ENCODE results near the gene CCR2. TPM values are rescaled to one million over a fixed set of nuclear protein-coding genes. Genes with fewer than 3 reads are reported as not detected.

The CCR2 gene
- total RNA-seq, 1 donor from 2014 or later: not detected

DNA sequence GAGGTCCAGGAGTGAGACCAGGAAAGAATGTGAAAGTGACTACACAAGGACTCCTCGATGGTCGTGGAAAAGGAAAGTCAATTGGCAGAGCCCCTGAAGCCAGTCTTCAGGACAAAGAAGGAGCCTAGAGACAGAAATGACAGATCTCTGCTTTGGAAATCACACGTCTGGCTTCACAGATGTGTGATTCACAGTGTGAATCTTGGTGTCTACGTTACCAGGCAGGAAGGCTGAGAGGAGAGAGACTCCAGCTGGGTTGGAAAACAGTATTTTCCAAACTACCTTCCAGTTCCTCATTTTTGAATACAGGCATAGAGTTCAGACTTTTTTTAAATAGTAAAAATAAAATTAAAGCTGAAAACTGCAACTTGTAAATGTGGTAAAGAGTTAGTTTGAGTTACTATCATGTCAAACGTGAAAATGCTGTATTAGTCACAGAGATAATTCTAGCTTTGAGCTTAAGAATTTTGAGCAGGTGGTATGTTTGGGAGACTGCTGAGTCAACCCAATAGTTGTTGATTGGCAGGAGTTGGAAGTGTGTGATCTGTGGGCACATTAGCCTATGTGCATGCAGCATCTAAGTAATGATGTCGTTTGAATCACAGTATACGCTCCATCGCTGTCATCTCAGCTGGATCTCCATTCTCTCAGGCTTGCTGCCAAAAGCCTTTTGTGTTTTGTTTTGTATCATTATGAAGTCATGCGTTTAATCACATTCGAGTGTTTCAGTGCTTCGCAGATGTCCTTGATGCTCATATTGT lies 6.0 kb downstream of the CCR2 start:
- Mint-ChIP-seq H3K27ac (no peak overlapping the region), H3K27me3 (ENCODE audit: low read depth) (peaks cover 62% of the 10 kb centered on the region), H3K4me3 (no peak overlapping the region), H3K9me3 (no peaks in the 10 kb centered on the region), H3K4me1 (no peaks in the 10 kb centered on the region), H3K36me3 (no peaks in the 10 kb centered on the region)
- TF ChIP-seq, protein P1, sequence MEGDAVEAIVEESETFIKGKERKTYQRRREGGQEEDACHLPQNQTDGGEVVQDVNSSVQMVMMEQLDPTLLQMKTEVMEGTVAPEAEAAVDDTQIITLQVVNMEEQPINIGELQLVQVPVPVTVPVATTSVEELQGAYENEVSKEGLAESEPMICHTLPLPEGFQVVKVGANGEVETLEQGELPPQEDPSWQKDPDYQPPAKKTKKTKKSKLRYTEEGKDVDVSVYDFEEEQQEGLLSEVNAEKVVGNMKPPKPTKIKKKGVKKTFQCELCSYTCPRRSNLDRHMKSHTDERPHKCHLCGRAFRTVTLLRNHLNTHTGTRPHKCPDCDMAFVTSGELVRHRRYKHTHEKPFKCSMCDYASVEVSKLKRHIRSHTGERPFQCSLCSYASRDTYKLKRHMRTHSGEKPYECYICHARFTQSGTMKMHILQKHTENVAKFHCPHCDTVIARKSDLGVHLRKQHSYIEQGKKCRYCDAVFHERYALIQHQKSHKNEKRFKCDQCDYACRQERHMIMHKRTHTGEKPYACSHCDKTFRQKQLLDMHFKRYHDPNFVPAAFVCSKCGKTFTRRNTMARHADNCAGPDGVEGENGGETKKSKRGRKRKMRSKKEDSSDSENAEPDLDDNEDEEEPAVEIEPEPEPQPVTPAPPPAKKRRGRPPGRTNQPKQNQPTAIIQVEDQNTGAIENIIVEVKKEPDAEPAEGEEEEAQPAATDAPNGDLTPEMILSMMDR (IDR thresholded peaks at IDR 0.05; ENCODE audit: unreplicated experiment): no peak
- DNase-seq (ENCODE audit: low spot score in 2 of 2, unreplicated experiment in 2 of 2): no peak

DNA sequence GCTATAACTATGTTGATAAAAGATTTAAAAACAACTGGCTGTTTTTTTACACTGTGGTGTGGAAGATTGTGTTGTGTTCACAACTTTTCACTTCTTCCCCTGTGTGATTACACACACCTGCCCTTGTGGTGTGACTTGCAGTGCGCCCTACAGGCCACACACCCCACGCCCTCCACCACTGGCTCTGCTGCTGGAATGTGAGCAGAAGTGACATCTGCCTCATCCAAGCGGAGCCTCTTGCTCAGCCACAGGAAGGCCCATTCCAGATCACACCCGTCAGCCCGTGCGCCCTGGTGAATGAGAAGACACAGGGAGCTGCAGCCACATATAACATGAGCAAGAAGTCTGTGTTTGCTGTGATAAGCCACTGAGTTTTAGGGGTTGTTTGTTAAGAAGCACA lies 7.0 kb downstream of the CCR2 start:
- no peak overlapping the region for H3K4me3 Mint-ChIP-seq
- H3K9me3 Mint-ChIP-seq: no peaks in the 10 kb centered on the region
- no peak for DNase-seq (ENCODE audit: low spot score in 2 of 2, unreplicated experiment in 2 of 2)
- H3K4me1 Mint-ChIP-seq: no peaks in the 10 kb centered on the region
- no peaks in the 10 kb centered on the region for H3K36me3 Mint-ChIP-seq
- H3K27me3 Mint-ChIP-seq (ENCODE audit: low read depth): peaks cover 57% of the 10 kb centered on the region
- H3K27ac Mint-ChIP-seq: no peak overlapping the region
- TF ChIP-seq, protein P1 (IDR thresholded peaks at IDR 0.05; ENCODE audit: unreplicated experiment): no peak

DNA sequence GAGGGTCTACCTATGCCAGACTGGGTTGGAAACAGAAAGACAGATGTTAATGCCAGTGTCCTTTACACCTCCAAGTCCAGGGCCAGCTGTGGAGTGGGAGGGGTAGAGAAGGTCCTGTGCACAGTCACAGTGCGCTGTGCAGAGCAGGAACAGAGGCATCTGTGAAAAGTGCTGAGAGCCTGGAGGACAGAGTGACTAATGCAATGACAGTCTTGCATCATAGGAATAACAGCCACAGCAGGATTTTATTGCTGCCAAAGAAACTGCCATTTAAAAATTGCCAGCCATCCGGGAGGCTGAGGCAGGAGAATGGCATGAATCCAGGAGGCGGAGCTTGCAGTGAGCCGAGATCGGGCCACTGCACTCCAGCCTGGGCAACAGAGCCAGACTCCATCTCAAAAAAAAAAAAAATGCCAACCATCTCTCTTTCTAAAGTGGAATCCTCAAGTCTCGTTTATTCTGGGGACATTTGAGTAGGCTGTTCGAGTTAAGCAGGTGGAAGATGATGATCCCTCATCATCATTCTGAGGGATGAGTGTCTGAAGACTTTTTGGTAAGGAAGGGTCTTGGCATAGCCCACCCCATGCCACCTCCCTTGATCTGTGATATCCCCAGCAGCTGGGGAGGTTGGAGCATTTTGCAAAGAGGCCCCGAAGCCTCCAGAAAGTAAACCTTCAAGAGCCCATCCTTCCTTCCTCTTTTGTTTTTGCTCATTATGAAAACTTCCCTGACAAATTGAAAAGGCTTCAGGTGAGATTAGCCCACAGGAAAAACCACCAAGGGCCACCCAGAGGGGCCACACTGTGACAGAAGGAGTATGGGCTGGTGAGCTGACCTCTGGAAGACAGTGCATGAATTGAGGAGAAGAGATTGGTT lies 7.7 kb downstream of the CCR2 start:
- no peak for DNase-seq (ENCODE audit: low spot score in 2 of 2, unreplicated experiment in 2 of 2)
- Mint-ChIP-seq H3K36me3 (no peaks in the 10 kb centered on the region), H3K4me3 (no peak overlapping the region), H3K27me3 (ENCODE audit: low read depth) (peaks cover 56% of the 10 kb centered on the region), H3K27ac (no peak overlapping the region), H3K9me3 (no peaks in the 10 kb centered on the region), H3K4me1 (no peaks in the 10 kb centered on the region)
- TF ChIP-seq, protein P1 (IDR thresholded peaks at IDR 0.05; ENCODE audit: unreplicated experiment): no peak

DNA sequence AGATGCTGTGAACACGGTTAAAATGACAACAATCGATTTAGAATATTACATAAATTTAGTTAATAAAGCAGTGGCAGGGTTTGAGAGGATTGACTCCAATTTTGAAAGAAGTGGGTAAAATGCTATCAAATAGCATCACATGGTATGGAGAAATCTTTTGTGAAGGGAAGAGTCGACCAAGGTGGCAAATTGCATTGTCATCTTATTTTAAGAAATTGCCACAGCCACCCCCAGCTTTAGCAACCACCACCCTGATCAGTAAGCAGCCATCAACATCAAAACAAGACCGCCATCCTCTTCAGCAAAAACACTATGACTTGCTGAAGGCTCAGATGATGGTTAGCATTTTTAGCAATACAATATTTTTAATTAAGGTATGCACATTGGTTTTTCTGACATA lies 11.1 kb downstream of the CCR2 start:
- Mint-ChIP-seq H3K9me3 (no peaks in the 10 kb centered on the region), H3K4me3 (no peak overlapping the region), H3K4me1 (peaks cover 2% of the 10 kb centered on the region), H3K27ac (no peak overlapping the region), H3K27me3 (ENCODE audit: low read depth) (peaks cover 44% of the 10 kb centered on the region), H3K36me3 (no peaks in the 10 kb centered on the region)
- DNase-seq (ENCODE audit: low spot score in 2 of 2, unreplicated experiment in 2 of 2): no peak
- TF ChIP-seq, protein P1 (IDR thresholded peaks at IDR 0.05; ENCODE audit: unreplicated experiment): no peak

DNA sequence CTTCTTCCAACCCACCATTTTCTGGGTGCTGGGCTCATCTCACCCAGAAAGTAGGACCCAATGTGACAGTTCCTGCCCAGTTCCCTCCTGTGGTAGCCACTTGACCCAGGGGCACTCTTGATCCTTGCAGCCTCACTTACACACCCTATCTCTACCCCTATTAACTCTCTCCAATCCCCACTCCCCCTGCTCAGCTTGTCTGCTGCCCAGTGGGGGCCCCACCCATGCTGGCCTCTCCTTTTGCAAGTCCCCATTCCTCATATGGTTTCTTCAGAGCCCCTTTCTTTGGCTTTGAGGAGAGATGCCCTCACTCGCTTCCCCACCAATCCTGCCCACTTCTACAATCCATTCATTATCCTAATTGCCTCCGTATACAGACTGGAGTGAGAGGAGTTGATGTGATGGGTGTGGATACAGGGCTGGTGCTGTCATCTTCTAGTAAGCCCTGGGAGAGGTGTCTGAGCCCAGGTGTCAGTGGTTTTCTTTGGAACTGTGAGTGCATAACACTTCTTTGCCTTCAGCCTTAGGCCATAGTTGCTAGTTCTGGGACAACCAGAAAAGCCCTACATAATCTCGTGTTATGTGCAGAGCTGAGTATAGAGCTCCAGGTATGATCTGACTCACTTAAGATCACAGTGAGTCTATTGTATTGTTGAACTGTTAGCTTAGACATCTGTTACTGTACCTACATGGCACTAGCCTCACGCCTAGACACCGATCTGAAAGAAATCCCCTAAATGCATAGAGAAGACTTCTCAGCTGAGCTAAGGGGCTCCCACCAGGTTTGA lies 12.0 kb downstream of the CCR2 start:
- peaks cover 7% of the 10 kb centered on the region for H3K4me1 Mint-ChIP-seq
- H3K36me3 Mint-ChIP-seq: no peaks in the 10 kb centered on the region
- peaks cover 38% of the 10 kb centered on the region for H3K27me3 Mint-ChIP-seq (ENCODE audit: low read depth)
- no peak overlapping the region for H3K27ac Mint-ChIP-seq
- DNase-seq (ENCODE audit: low spot score in 2 of 2, unreplicated experiment in 2 of 2): no peak
- H3K4me3 Mint-ChIP-seq: no peak overlapping the region
- TF ChIP-seq, protein P1 (IDR thresholded peaks at IDR 0.05; ENCODE audit: unreplicated experiment): no peak
- no peaks in the 10 kb centered on the region for H3K9me3 Mint-ChIP-seq
